GM12875 (cell line): Measurements from ENCODE around the gene PSMG2.

Source experiments
- H3K4me3 ChIP-seq: one replicate; pipeline ENCODE4 v1.5.1; 2011; ENCODE audit warnings: low read depth, low read length, control low read depth
- TF ChIP-seq, protein P1 (sequence below): IDR thresholded peaks from 2 replicates; pipeline ENCODE4 v1.5.1; 2011; ENCODE audit warnings: low read depth, mild to moderate bottlenecking, control low read depth, inconsistent platforms, low read length, moderate library complexity, borderline replicate concordance; ENCODE audit not compliant: insufficient read depth

Gene PSMG2

DNA sequence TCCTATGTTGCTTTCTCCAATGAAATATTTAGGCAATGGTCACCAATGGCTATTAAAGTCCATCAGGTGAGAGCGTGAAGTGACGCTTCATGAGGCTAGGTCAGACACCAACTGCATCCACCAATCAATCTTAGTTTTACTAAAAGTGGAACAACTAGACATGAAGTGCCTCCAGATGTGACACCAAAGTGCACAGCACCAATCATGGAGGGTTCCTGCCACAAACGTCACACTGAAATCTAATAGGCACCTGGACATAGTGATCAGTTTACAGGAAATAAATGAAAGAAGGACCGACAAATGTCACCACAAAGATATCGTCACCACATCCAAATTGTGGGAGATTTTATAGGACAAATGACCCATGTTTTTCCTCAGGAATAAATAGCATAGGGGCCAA is 70.5 kb downstream of the PSMG2 start:
- no peak overlapping the region for H3K4me3 ChIP-seq
- TF ChIP-seq, protein P1, sequence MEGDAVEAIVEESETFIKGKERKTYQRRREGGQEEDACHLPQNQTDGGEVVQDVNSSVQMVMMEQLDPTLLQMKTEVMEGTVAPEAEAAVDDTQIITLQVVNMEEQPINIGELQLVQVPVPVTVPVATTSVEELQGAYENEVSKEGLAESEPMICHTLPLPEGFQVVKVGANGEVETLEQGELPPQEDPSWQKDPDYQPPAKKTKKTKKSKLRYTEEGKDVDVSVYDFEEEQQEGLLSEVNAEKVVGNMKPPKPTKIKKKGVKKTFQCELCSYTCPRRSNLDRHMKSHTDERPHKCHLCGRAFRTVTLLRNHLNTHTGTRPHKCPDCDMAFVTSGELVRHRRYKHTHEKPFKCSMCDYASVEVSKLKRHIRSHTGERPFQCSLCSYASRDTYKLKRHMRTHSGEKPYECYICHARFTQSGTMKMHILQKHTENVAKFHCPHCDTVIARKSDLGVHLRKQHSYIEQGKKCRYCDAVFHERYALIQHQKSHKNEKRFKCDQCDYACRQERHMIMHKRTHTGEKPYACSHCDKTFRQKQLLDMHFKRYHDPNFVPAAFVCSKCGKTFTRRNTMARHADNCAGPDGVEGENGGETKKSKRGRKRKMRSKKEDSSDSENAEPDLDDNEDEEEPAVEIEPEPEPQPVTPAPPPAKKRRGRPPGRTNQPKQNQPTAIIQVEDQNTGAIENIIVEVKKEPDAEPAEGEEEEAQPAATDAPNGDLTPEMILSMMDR, result no peak

DNA sequence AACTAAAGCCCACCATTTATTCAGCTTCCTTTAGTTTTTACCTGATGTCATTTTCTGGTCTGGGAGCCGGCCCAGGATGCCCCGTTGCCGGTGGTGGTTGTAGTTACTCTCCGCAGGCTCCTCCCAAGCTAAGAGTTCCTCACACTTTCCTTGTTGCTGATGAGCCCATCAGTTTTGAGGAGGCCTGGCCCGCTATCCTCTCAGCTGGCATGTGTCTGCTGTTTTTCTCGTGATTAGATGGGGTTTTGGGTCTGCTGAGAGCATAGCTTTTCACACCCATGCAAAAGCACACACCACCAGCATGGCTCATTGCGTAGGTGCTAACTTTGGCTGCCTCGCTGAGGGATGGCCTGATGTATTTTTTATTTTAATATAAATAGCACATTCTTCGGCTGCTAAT is 72.1 kb downstream of the PSMG2 start:
- no peak overlapping the region for H3K4me3 ChIP-seq
- TF ChIP-seq, protein P1, result no peak
